Uterus (tissue), 4 donors: ENCODE measurements around the gene CLDND2. TPM values are rescaled to one million over a fixed set of nuclear protein-coding genes. Genes with fewer than 3 reads are reported as not detected.

Source experiments
- DNase-seq, 2 donors: peaks; one replicate each; pipeline ENCODE4 v3.0.0-alpha.2; 2019 to 2020
- H3K27ac ChIP-seq, 2 donors: fragments of 200-600 bp; sonication (generic); 1 replicate in 1 of 2; 2 replicates in 1 of 2; pipeline ENCODE4 v1.5.1; 2016 to 2018
- H3K27me3 ChIP-seq, 2 donors: fragments of 200-600 bp; sonication (generic); one replicate each; pipeline ENCODE4 v1.5.1; 2018 to 2019; ENCODE audit warnings: control low read depth in 1 of 2
- H3K36me3 ChIP-seq, 2 donors: fragments of 200-600 bp; sonication (generic); one replicate each; pipeline ENCODE4 v1.5.1; 2019; ENCODE audit warnings: control low read depth in 1 of 2
- H3K4me1 ChIP-seq, 2 donors: fragments of 200-600 bp; sonication (generic); one replicate each; pipeline ENCODE4 v1.5.1; 2018 to 2019; ENCODE audit warnings: control low read depth in 1 of 2
- H3K4me3 ChIP-seq, 2 donors: fragments of 200-600 bp; sonication (generic); 1 replicate in 1 of 2; 2 replicates in 1 of 2; pipeline ENCODE4 v1.5.1; 2018 to 2019; ENCODE audit warnings: mild to moderate bottlenecking in 1 of 2
- H3K9me3 ChIP-seq, 2 donors: fragments of 200-600 bp; sonication (generic); one replicate each; pipeline ENCODE4 v1.5.1; 2019; ENCODE audit warnings: control low read depth in 1 of 2
- CTCF ChIP-seq, 4 experiments: fragments of 200-600 bp in 2 of 4; fragments of 450-650 bp in 2 of 4; sonication (generic) in 2 of 4; IDR thresholded peaks; one replicate each; pipeline ENCODE4 v1.5.1; 2016 to 2019; ENCODE audit warnings: antibody characterized with exemption in 4 of 4, mild to moderate bottlenecking in 2 of 4, moderate library complexity in 1 of 4
- POLR2A ChIP-seq, 2 donors: fragments of 450-650 bp; IDR thresholded peaks; one replicate each; pipeline ENCODE4 v1.6.1; 2016; ENCODE audit warnings: antibody characterized with exemption in 2 of 2, mild to moderate bottlenecking in 1 of 2, moderate library complexity in 1 of 2
- intact Hi-C: fragments of 100-400 bp; cut with DNase I; formaldehyde crosslinking; loops from one replicate; pipeline ENCODE4 v1.15.1; 2023; ENCODE audit warnings: low total_unique reads
- total RNA-seq, 4 donors: library from RNA; depleted of rRNA in 3 of 4; stranded (reverse); fragments of >200 nt in 3 of 4; gene quantifications; one replicate each; pipeline versions ENCODE4 v1.1.0 to v1.2.4, GENCODE V29; 2014 to 2023
- donor health status: DM: yes; HTN: yes; CAD: no.

Gene CLDND2
- total RNA-seq, 4 donors from 2014 or later: 1.2 TPM; not detected in 3

DNA sequence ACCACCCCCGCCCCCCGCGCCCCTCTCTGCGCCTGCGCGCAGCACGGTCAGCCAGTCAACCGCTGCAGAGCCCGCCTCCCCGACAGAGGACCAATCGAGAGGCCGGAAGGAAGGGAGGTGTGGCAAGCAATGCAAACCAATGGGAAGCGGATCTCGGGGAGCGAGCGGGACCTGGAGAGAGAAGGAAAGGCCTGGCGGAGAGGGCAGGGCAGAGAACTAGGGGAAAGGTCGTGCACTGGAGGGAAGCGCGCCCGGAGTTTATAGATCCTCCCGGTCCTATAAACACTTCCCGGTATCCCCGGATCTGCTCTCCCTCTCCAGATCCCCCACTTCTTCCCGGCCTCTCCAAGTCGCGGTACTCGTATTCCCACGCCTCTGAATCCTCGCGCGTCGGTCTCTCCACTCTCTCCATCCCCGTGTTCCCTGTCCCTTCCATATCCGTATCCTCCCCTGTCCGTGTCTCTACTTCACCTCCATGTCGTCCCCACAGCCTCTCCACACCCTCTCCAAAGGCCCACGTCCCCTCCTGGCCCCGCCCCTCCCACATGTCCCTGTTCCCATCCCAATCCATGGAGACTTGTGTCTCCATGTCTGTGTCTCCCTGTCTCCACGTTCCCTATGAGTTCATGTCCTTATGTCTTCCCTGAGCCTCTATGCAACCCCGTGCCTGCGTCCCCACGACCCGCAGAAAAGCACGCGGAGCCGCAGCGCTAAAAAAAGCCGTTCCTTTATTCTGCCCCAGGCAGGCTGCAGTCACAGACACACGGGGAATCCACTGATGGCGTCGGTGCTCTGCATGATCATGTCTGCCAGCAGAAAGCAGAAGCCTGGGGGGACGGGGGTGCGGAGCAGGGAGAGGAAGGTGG, 2.2 kb downstream of the CLDND2 start:
- peak; percentile 97 to 99 for DNase-seq
- intact Hi-C loops: no loop called here
- TF ChIP-seq CTCF (IDR thresholded peaks at IDR 0.05) (no peak), POLR2A (IDR thresholded peaks at IDR 0.05) (peak; percentile 94 to 97)
- no peaks in the 10 kb centered on the region for H3K4me1 ChIP-seq
- peak overlapping the region; percentile 77 to 81 for H3K4me3 ChIP-seq
- peak overlapping the region; percentile 90 to 97 for H3K27ac ChIP-seq
- no peaks in the 10 kb centered on the region for H3K27me3 ChIP-seq
- H3K9me3 ChIP-seq: no peaks in the 10 kb centered on the region
- H3K36me3 ChIP-seq: no peaks in the 10 kb centered on the region

DNA sequence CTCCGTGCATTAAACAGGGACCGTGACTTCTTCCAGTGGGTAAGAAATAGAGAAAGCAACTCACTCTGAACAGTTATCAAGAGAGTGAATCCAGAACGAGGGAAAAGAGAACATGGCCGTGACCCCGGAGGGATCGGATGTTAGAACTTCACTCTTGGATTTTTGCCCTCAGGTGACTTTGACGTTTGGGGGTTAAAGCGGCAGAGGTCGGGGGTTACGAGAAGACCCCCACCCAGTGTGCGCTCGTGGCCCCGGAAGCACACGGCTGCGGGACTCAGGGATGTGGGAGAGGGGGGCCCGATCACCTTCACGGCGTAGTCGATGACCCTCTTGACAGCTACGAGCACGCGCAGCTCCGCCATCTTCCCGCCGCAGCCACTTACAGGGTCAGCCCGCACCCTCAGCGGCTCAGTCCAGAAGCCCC, 2.8 kb downstream of the CLDND2 start, which contains the start of gene ETFB:
Gene ETFB, minus strand, starts transcription at position 424 of the 424 bp plus-strand sequence. Its CDS starts 62 bp downstream, at position 362.
- Histone ChIP-seq H3K27ac (peak within 1 kb of the TSS; percentile 90 to 97), H3K4me3 (peak within 1 kb of the TSS; percentile 77 to 81), H3K27me3 (no peaks in the 10 kb centered on the region), H3K36me3 (no peaks in the 10 kb centered on the region), H3K9me3 (no peaks in the 10 kb centered on the region), H3K4me1 (no peaks in the 10 kb centered on the region)
- DNase-seq: no peak
- TF ChIP-seq POLR2A (IDR thresholded peaks at IDR 0.05): no peak
- TF ChIP-seq CTCF (IDR thresholded peaks at IDR 0.05): no peak
- intact Hi-C loops: no loop called here

DNA sequence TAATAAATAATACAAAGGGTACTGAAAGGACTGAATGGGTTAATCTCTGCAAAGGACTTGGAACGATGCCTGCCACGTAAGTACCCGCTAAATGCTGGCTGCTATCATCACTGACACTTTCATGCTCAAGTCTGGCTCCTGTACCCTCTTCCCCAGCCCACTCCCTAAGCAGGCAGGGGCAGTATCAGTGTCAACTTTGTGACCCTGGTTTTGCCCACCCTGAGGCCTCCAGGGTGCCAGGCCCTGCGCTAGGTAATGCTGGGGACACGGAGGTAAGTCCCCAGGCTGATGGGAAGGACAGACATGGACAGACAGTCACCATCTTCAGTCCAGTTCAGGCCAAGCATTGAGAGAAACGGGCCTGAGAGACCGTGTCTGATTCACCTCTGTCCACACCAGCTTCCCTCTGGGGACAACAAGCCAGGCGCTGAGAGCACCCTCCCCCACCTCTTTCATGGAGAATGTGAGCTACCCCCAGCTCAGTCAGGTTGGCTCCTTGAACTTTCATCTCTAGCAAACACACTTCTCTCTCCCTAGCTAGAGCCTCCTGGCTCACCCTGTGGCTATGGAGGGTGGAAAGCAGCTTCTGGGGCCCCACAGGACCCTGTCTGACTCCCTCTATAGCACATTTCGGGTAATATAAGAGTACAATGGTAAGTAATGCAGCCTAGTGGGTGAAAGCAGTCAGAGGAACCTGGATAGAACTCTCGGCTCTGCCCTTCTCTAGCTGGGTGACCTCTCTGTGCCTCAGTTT, 3.4 kb downstream of the CLDND2 start:
- TF ChIP-seq CTCF (IDR thresholded peaks at IDR 0.05): no peak
- TF ChIP-seq POLR2A (IDR thresholded peaks at IDR 0.05): no peak

GRCh38 chr19:51364200-51365106, 4.3 kb downstream of the CLDND2 start:
- no peaks in the 10 kb centered on the region for H3K9me3 ChIP-seq
- no peaks in the 10 kb centered on the region for H3K36me3 ChIP-seq
- TF ChIP-seq CTCF (IDR thresholded peaks at IDR 0.05) (no peak), POLR2A (IDR thresholded peaks at IDR 0.05) (no peak)
- H3K4me1 ChIP-seq: no peaks in the 10 kb centered on the region
- intact Hi-C loops: no loop called here
- H3K27ac ChIP-seq: no peak overlapping the region
- H3K4me3 ChIP-seq: no peak overlapping the region
- no peaks in the 10 kb centered on the region for H3K27me3 ChIP-seq
- no peak for DNase-seq

More for the DNA sequence above, 3.4 kb downstream of the CLDND2 start:
- Histone ChIP-seq H3K27me3 (no peaks in the 10 kb centered on the region), H3K9me3 (no peaks in the 10 kb centered on the region), H3K27ac (peak overlapping the region; percentile 90 to 97), H3K4me3 (peak overlapping the region; percentile 77 to 81), H3K4me1 (no peaks in the 10 kb centered on the region), H3K36me3 (no peaks in the 10 kb centered on the region)
- DNase-seq: peak; percentile 30 to 31
- intact Hi-C loops: no loop called here
